ENCODE results near the gene SPATA20.

The SPATA20 gene

DNA sequence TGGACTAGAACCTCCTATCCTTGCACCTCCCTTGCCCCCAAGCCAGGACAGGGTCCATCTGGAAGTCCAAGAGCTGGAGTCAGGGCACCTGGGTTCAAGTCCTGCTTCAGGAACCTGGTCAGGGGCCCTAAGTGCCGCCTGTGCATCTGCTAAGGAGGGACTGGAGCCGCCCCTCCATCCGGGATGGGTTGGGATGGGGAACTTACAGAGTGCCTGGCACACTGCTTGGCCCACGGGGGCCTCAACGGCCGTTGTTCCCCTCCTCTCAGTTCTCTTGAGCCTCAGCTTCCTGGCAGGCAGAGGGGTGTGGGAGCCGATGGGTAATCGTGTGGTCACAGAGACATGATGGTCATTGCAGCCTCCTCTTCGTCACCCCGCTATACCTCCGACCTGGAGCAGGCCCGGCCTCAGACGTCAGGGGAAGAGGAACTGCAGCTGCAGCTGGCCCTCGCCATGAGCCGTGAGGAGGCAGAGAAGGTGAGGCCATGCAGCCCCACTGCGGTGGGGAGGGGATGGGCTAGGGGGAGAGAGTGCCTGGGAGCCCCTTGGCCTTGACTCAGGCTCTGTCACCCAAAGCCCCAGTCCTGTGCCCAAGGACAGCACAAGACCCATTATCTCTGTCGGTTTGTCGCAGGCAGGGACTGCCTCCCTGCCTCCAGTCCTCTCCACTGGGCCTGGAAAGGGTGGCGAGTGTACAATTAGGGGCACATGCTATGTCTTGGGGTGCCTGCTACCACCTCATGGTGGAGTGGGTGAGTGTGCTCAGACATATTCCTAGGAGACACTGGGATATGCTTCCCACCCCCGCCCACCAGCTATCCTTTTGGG, 9.0 kb upstream of the SPATA20 start:
- Histone ChIP-seq H3K9ac (ENCODE audit: low read length) (no peak overlapping the region), H3K4me3 (ENCODE audit: low read length) (no peak overlapping the region), H3K27ac (ENCODE audit: low read depth, low read length) (no peak overlapping the region), H3K4me1 (ENCODE audit: control insufficient read depth, insufficient read depth, low read length) (peaks cover 9% of the 10 kb centered on the region), H3K36me3 (ENCODE audit: control insufficient read depth, insufficient read depth, low read length) (no peaks in the 10 kb centered on the region), H3K27me3 (ENCODE audit: control insufficient read depth, insufficient read depth, low read length) (peaks cover 7% of the 10 kb centered on the region)

GRCh38 chr17:50538549-50539410, 8.2 kb upstream of the SPATA20 start:
- H3K27ac ChIP-seq (ENCODE audit: low read depth, low read length) = no peak overlapping the region
- no peaks in the 10 kb centered on the region for H3K27me3 ChIP-seq (ENCODE audit: control insufficient read depth, insufficient read depth, low read length)
- no peak overlapping the region for H3K4me3 ChIP-seq (ENCODE audit: low read length)
- H3K4me1 ChIP-seq (ENCODE audit: control insufficient read depth, insufficient read depth, low read length) = peaks cover 5% of the 10 kb centered on the region
- no peaks in the 10 kb centered on the region for H3K36me3 ChIP-seq (ENCODE audit: control insufficient read depth, insufficient read depth, low read length)
- no peak overlapping the region for H3K9ac ChIP-seq (ENCODE audit: low read length)

GRCh38 chr17:50539762-50540559, 7.0 kb upstream of the SPATA20 start:
- no peaks in the 10 kb centered on the region for H3K36me3 ChIP-seq (ENCODE audit: control insufficient read depth, insufficient read depth, low read length)
- H3K27ac ChIP-seq (ENCODE audit: low read depth, low read length) = no peak overlapping the region
- H3K4me1 ChIP-seq (ENCODE audit: control insufficient read depth, insufficient read depth, low read length) = peaks cover 4% of the 10 kb centered on the region
- H3K27me3 ChIP-seq (ENCODE audit: control insufficient read depth, insufficient read depth, low read length) = no peaks in the 10 kb centered on the region
- H3K9ac ChIP-seq (ENCODE audit: low read length) = no peak overlapping the region
- H3K4me3 ChIP-seq (ENCODE audit: low read length) = no peak overlapping the region

DNA sequence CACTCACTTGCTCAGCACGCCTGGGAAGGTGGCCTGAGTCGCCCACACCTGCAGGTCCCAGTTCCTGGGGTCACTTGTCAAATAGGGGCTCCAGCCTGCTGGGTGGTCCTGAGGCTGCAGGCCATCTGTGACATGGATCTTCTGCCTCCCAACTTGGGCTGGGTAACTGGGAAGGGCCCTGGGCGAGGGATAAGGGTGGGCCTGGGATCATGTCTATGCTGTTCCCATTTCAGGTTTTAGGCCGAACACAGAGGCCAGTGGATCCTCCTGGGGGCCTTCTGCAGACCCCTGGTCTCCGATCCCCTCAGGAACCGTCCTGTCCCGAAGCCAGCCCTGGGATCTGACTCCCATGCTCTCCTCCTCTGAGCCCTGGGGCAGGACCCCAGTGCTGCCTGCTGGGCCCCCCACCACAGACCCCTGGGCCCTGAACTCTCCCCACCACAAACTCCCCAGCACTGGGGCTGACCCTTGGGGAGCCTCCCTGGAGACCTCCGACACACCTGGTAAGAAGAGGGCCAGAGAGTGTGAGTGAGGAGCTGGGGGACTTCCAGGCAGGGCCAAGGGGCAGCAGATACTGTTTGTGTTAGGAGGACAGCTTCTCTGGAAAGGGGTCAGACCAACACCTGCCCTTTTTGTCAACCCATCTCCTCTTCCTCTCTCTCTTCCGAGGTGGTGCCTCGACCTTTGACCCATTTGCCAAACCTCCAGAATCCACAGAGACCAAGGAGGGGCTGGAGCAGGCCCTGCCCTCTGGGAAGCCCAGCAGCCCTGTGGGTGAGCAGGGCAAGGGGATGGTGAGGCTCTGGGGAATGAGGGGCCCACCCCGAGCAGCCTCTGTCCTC, 6.2 kb upstream of the SPATA20 start:
- Histone ChIP-seq H3K4me3 (ENCODE audit: low read length) (peak overlapping the region; percentile 76), H3K36me3 (ENCODE audit: control insufficient read depth, insufficient read depth, low read length) (no peaks in the 10 kb centered on the region), H3K9ac (ENCODE audit: low read length) (no peak overlapping the region), H3K27me3 (ENCODE audit: control insufficient read depth, insufficient read depth, low read length) (no peaks in the 10 kb centered on the region), H3K4me1 (ENCODE audit: control insufficient read depth, insufficient read depth, low read length) (peaks cover 4% of the 10 kb centered on the region), H3K27ac (ENCODE audit: low read depth, low read length) (no peak overlapping the region)

DNA sequence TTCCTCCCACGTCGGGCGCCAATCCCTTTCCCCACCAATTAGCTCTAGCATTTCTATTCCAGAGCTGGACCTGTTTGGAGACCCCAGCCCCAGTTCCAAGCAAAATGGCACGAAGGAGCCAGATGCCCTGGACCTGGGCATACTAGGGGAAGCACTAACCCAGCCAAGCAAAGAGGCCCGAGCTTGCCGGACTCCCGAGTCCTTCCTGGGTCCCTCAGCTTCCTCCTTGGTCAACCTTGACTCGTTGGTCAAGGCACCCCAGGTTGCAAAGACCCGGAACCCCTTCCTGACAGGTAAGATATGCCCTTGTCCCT, 5.6 kb upstream of the SPATA20 start:
- H3K9ac ChIP-seq (ENCODE audit: low read length) = peak overlapping the region; percentile 8
- H3K27me3 ChIP-seq (ENCODE audit: control insufficient read depth, insufficient read depth, low read length) = no peaks in the 10 kb centered on the region
- no peaks in the 10 kb centered on the region for H3K36me3 ChIP-seq (ENCODE audit: control insufficient read depth, insufficient read depth, low read length)
- peak overlapping the region; percentile 59 for H3K27ac ChIP-seq (ENCODE audit: low read depth, low read length)
- H3K4me1 ChIP-seq (ENCODE audit: control insufficient read depth, insufficient read depth, low read length) = peaks cover 4% of the 10 kb centered on the region
- H3K4me3 ChIP-seq (ENCODE audit: low read length) = peak overlapping the region; percentile 76

- H3K4me1 ChIP-seq (ENCODE audit: control insufficient read depth, insufficient read depth, low read length) = peaks cover 4% of the 10 kb centered on the region
- no peaks in the 10 kb centered on the region for H3K36me3 ChIP-seq (ENCODE audit: control insufficient read depth, insufficient read depth, low read length)
- H3K4me3 ChIP-seq (ENCODE audit: low read length) = peak overlapping the region; percentile 76
- H3K9ac ChIP-seq (ENCODE audit: low read length) = peak overlapping the region; percentile 8
- no peaks in the 10 kb centered on the region for H3K27me3 ChIP-seq (ENCODE audit: control insufficient read depth, insufficient read depth, low read length)
- H3K27ac ChIP-seq (ENCODE audit: low read depth, low read length) = peak overlapping the region; percentile 59
These were observed 5.0 kb upstream of the SPATA20 start for GRCh38 chr17:50541716-50542688.

GRCh38 chr17:50542795-50543774, 3.9 kb upstream of the SPATA20 start:
- H3K4me1 ChIP-seq (ENCODE audit: control insufficient read depth, insufficient read depth, low read length) = peaks cover 9% of the 10 kb centered on the region
- no peaks in the 10 kb centered on the region for H3K36me3 ChIP-seq (ENCODE audit: control insufficient read depth, insufficient read depth, low read length)
- H3K27me3 ChIP-seq (ENCODE audit: control insufficient read depth, insufficient read depth, low read length) = no peaks in the 10 kb centered on the region
- no peak overlapping the region for H3K4me3 ChIP-seq (ENCODE audit: low read length)
- no peak overlapping the region for H3K27ac ChIP-seq (ENCODE audit: low read depth, low read length)
- no peak overlapping the region for H3K9ac ChIP-seq (ENCODE audit: low read length)

DNA sequence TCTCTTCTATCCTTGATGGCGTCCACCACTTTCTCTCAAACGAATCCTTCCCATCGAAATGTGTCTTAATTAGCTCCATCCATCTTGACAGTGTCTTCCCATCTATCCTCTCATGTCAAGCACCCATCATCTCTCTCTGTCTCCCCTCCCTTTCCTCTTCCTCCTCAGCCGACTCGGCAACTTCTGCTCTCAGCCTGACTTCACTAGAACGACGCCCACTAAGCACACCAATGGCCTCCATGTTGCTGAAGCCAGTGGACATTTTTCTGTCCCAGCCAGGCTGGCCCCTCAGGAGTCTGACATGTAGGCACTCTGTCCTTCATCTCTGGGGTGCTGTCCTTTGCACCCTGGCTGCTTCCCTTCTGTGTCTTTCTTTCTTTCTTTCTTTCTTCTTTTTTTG, 2.5 kb upstream of the SPATA20 start:
- Histone ChIP-seq H3K9ac (ENCODE audit: low read length) (no peak overlapping the region), H3K27ac (ENCODE audit: low read depth, low read length) (no peak overlapping the region)

GRCh38 chr17:50545311-50545710, 1.7 kb upstream of the SPATA20 start:
- H3K4me1 ChIP-seq (ENCODE audit: control insufficient read depth, insufficient read depth, low read length) = peaks cover 9% of the 10 kb centered on the region
- no peaks in the 10 kb centered on the region for H3K27me3 ChIP-seq (ENCODE audit: control insufficient read depth, insufficient read depth, low read length)
- H3K36me3 ChIP-seq (ENCODE audit: control insufficient read depth, insufficient read depth, low read length) = no peaks in the 10 kb centered on the region
- H3K27ac ChIP-seq (ENCODE audit: low read depth, low read length) = no peak overlapping the region
- no peak overlapping the region for H3K4me3 ChIP-seq (ENCODE audit: low read length)
- no peak overlapping the region for H3K9ac ChIP-seq (ENCODE audit: low read length)

More for the DNA sequence above, 2.5 kb upstream of the SPATA20 start:
- no peaks in the 10 kb centered on the region for H3K36me3 ChIP-seq (ENCODE audit: control insufficient read depth, insufficient read depth, low read length)
- no peak overlapping the region for H3K4me3 ChIP-seq (ENCODE audit: low read length)
- no peaks in the 10 kb centered on the region for H3K27me3 ChIP-seq (ENCODE audit: control insufficient read depth, insufficient read depth, low read length)
- peaks cover 9% of the 10 kb centered on the region for H3K4me1 ChIP-seq (ENCODE audit: control insufficient read depth, insufficient read depth, low read length)

GRCh38 chr17:50546701-50547034, 306 bp upstream of the SPATA20 start:
- no peak overlapping the region for H3K9ac ChIP-seq (ENCODE audit: low read length)
- no peak overlapping the region for H3K4me3 ChIP-seq (ENCODE audit: low read length)
- no peaks in the 10 kb centered on the region for H3K27me3 ChIP-seq (ENCODE audit: control insufficient read depth, insufficient read depth, low read length)
- H3K4me1 ChIP-seq (ENCODE audit: control insufficient read depth, insufficient read depth, low read length) = peaks cover 5% of the 10 kb centered on the region
- H3K36me3 ChIP-seq (ENCODE audit: control insufficient read depth, insufficient read depth, low read length) = no peaks in the 10 kb centered on the region
- no peak overlapping the region for H3K27ac ChIP-seq (ENCODE audit: low read depth, low read length)
